Peyer's patch (tissue), 4 donors: ENCODE measurements around the gene RPL3.

ENCODE experiments used
- CTCF ChIP-seq, 6 experiments: fragments of 450-650 bp in 4 of 6; fragments of 200-600 bp in 2 of 6; sonication (generic) in 1 of 6; IDR thresholded peaks; one replicate each; pipeline ENCODE4 v1.5.1; 2017 to 2019; ENCODE audit warnings: antibody characterized with exemption in 6 of 6, mild to moderate bottlenecking in 3 of 6, moderate library complexity in 1 of 6
- POLR2A ChIP-seq, 2 donors: fragments of 450-650 bp; IDR thresholded peaks; one replicate each; pipeline ENCODE4 v1.5.1; 2017; ENCODE audit warnings: antibody characterized with exemption in 2 of 2, mild to moderate bottlenecking in 2 of 2, moderate library complexity in 2 of 2

GRCh38 chr22:39325392-39325932 is 6.0 kb upstream of the RPL3 start:
- TF ChIP-seq CTCF (IDR thresholded peaks at IDR 0.05): no peak
- no peak for TF ChIP-seq POLR2A (IDR thresholded peaks at IDR 0.05)
